HG03442 (cell line): ENCODE measurements around the gene ODAD4.
A peak's percentile ranks its signal among the peaks of the same experiment; 100 is the strongest.

Experiments
- ATAC-seq: cut with Tn5 transposase; IDR thresholded peaks from one replicate; pipeline ENCODE4 v1.9.1; 2021; ENCODE audit warnings: mild to moderate bottlenecking, moderate library complexity; ENCODE audit not compliant: unreplicated experiment

ODAD4 gene

GRCh38 chr17:41937970-41938954 lies 7.8 kb downstream of the ODAD4 start:
- no peak for ATAC-seq

GRCh38 chr17:41939044-41939692 lies 8.8 kb downstream of the ODAD4 start:
- ATAC-seq, result no peak

- ATAC-seq, result no peak
These were observed 9.3 kb downstream of the ODAD4 start for GRCh38 chr17:41939693-41940090.

- no peak for ATAC-seq
These were observed 10.8 kb downstream of the ODAD4 start for GRCh38 chr17:41941168-41941567.

GRCh38 chr17:41942626-41943373 lies 12.4 kb downstream of the ODAD4 start:
- ATAC-seq, result no peak

GRCh38 chr17:41943492-41943891 lies 13.1 kb downstream of the ODAD4 start:
- no peak for ATAC-seq

GRCh38 chr17:41944943-41945342 lies 14.5 kb downstream of the ODAD4 start:
- ATAC-seq, result no peak

- no peak for ATAC-seq
These were observed 18.5 kb downstream of the ODAD4 start for GRCh38 chr17:41948762-41949460.

GRCh38 chr17:41956522-41956921 lies 26.1 kb downstream of the ODAD4 start:
- ATAC-seq, result no peak

- ATAC-seq, result no peak
These were observed 26.8 kb downstream of the ODAD4 start for GRCh38 chr17:41957031-41957868.

GRCh38 chr17:41957869-41958439 lies 27.5 kb downstream of the ODAD4 start:
- no peak for ATAC-seq

- ATAC-seq, result no peak
These were observed 28.6 kb downstream of the ODAD4 start for GRCh38 chr17:41959030-41959335.

GRCh38 chr17:41959336-41960095 lies 29.1 kb downstream of the ODAD4 start:
- no peak for ATAC-seq

- no peak for ATAC-seq
These were observed 31.7 kb downstream of the ODAD4 start for GRCh38 chr17:41962111-41962510.

GRCh38 chr17:41962768-41963434 lies 32.5 kb downstream of the ODAD4 start:
- no peak for ATAC-seq

GRCh38 chr17:41965694-41966462 lies 35.5 kb downstream of the ODAD4 start:
- ATAC-seq, result no peak

- peak; percentile 66 for ATAC-seq
These were observed 36.2 kb downstream of the ODAD4 start, which contains the start of gene CNP for GRCh38 chr17:41966463-41967140. Gene CNP (plus strand): TSS chr17:41966795. CDS start chr17:41966885, 90 bp downstream.
